Epithelial cell of umbilical artery (primary cell): ENCODE data around the gene STRIT1. TPM values are rescaled to one million over a fixed set of nuclear protein-coding genes. Genes with fewer than 3 reads are reported as not detected.

Source experiments
- total RNA-seq: library from RNA; depleted of rRNA; stranded (reverse); fragments of >200 nt; gene quantifications from 2 replicates; pipeline ENCODE4 v1.2.3, GENCODE V29; 2014

STRIT1 gene
- not detected in 2 replicates for total RNA-seq

DNA sequence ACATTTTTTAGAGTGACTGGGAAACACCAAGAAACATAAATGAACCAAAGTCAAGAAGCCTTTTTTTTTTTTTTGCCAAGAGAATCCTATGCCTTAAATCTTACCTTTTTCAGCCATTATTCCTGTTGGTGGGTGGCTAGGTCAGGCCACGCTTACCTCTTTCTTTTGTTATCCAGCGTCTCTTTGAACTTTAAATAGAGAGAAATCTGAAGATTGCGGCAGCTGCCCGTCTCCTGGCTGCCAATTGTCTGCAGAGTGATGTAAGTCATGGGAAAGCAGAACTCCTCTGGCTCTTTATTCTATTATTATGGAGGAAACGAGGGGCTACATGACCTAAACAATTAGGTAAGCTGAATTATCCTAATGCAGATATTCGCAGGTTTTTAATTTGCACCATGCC is at the start of gene STRIT1:
STRIT1 (minus strand) TSS at position 168 of the 400 bp plus-strand sequence.

Other genes starting within 250 kb of the STRIT1 start
- gene MME, start 213.4 kb downstream of the STRIT1 start, total RNA-seq: 2.6 and 11.7 TPM in 2 replicates